BE2C (cell line): ENCODE measurements around the gene ATP1B2.

ENCODE experiments used
- DNase-seq: peaks from one replicate; pipeline ENCODE4 v3.0.0-alpha.2; 2020
- H3K27me3 ChIP-seq: fragments of 250-450 bp; sonication (Bioruptor Pico); 2 replicates; pipeline ENCODE4 v1.5.1; 2020; ENCODE audit warnings: mild to moderate bottlenecking
- H3K36me3 ChIP-seq: fragments of 250-450 bp; sonication (Bioruptor Pico); 2 replicates; pipeline ENCODE4 v1.5.1; 2020; ENCODE audit warnings: mild to moderate bottlenecking
- H3K4me1 ChIP-seq: fragments of 250-450 bp; sonication (Bioruptor Pico); 2 replicates; pipeline ENCODE4 v1.5.1; 2020
- H3K4me3 ChIP-seq: 2 replicates; pipeline ENCODE4 v1.5.1; 2011; ENCODE audit warnings: low read depth, low read length
- H3K9me3 ChIP-seq: fragments of 250-450 bp; sonication (Bioruptor Pico); 2 replicates; pipeline ENCODE4 v1.5.1; 2020
- CTCF ChIP-seq: IDR thresholded peaks from 2 replicates; pipeline ENCODE4 v1.5.1; 2012; ENCODE audit warnings: mild to moderate bottlenecking, low read depth, low read length

The ATP1B2 gene

DNA sequence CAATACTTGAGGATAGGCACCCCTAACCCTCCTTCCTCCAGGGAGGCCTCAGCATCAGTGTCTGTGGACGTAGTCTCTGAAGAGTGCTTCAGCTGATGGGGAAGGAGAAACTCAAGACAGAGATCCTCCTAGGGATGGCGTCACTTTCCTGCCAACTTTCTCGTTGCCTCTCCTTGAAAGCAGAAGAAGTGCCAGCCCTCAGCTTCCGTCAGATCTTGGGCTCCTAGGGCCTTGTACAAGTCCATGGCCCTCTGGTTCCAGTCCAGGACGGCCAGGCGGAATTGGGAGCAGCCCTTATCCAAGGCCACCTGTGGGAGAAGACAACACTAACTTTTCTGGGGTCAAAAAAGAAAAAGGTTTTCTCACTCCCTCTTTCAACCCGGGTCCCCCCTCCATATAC lies 24.4 kb upstream of the ATP1B2 start:
- H3K9me3 ChIP-seq, result no peaks in the 10 kb centered on the region
- H3K36me3 ChIP-seq, result no peaks in the 10 kb centered on the region
- no peaks in the 10 kb centered on the region for H3K27me3 ChIP-seq
- no peak for DNase-seq
- no peak overlapping the region for H3K4me3 ChIP-seq
- H3K4me1 ChIP-seq, result no peaks in the 10 kb centered on the region
- TF ChIP-seq CTCF, result no peak

DNA sequence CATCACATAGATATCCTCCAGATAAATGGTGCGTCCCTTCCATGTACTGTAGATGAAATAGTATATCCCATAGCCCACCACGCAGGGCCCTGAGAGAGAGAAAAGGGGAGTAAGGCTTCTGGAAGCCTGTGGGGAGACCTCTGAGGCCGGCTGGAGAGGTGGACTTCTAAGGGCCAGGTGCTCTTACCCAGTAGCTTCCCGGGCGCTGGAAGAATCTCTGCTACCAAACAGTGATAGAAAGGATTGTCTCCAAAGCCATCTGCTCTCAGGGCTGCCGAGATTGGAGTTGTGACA lies 23.8 kb upstream of the ATP1B2 start:
- DNase-seq, result no peak
- Histone ChIP-seq H3K27me3 (no peaks in the 10 kb centered on the region), H3K9me3 (no peaks in the 10 kb centered on the region), H3K36me3 (no peaks in the 10 kb centered on the region), H3K4me1 (no peaks in the 10 kb centered on the region), H3K4me3 (peak overlapping the region; percentile 66)
- no peak for TF ChIP-seq CTCF

GRCh38 chr17:7627250-7628121 lies 23.2 kb upstream of the ATP1B2 start, which contains the start of gene SAT2:
SAT2 (minus strand) TSS chr17:7627821; CDS start chr17:7627635, 186 bp downstream.
- no peak for TF ChIP-seq CTCF
- no peaks in the 10 kb centered on the region for H3K4me1 ChIP-seq
- no peaks in the 10 kb centered on the region for H3K9me3 ChIP-seq
- no peaks in the 10 kb centered on the region for H3K27me3 ChIP-seq
- H3K4me3 ChIP-seq, result peak within 1 kb of the TSS; percentile 66
- no peaks in the 10 kb centered on the region for H3K36me3 ChIP-seq
- DNase-seq, result peak; percentile 89

DNA sequence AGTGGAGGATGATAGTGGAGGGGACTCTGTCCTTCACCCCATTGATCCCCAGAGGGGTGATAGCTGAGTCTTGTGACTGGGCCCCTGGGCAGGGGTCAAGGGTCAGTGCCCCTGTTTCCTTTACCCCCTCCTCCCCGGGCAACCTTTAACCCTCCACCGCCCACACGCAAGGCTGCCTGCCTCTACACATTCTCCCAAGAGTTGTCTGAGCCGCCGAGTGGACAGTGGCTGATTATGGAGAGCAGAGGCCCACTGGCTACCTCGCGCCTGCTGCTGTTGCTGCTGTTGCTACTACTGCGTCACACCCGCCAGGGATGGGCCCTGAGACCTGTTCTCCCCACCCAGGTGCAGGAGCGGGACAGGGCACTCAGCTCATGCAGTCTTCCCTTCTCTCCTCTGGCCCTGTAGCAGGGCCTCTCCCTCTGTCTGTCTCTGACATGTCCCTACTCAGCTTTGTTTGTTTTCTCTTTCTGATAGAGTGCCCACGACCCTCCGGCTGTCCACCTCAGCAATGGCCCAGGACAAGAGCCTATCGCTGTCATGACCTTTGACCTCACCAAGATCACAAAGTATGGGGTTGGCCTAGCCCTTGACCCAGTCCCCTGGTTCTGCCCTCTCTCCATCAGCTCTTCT lies 20.7 kb upstream of the ATP1B2 start, which contains the start of gene SHBG:
TSS of gene SHBG (plus strand) at position 197 of the 633 bp plus-strand sequence. CDS start at position 235, 38 bp downstream.
- no peaks in the 10 kb centered on the region for H3K27me3 ChIP-seq
- H3K4me1 ChIP-seq, result no peaks in the 10 kb centered on the region
- no peak for DNase-seq
- no peaks in the 10 kb centered on the region for H3K36me3 ChIP-seq
- no peak for TF ChIP-seq CTCF
- no peaks in the 10 kb centered on the region for H3K9me3 ChIP-seq
- no peak within 1 kb of the TSS for H3K4me3 ChIP-seq

DNA sequence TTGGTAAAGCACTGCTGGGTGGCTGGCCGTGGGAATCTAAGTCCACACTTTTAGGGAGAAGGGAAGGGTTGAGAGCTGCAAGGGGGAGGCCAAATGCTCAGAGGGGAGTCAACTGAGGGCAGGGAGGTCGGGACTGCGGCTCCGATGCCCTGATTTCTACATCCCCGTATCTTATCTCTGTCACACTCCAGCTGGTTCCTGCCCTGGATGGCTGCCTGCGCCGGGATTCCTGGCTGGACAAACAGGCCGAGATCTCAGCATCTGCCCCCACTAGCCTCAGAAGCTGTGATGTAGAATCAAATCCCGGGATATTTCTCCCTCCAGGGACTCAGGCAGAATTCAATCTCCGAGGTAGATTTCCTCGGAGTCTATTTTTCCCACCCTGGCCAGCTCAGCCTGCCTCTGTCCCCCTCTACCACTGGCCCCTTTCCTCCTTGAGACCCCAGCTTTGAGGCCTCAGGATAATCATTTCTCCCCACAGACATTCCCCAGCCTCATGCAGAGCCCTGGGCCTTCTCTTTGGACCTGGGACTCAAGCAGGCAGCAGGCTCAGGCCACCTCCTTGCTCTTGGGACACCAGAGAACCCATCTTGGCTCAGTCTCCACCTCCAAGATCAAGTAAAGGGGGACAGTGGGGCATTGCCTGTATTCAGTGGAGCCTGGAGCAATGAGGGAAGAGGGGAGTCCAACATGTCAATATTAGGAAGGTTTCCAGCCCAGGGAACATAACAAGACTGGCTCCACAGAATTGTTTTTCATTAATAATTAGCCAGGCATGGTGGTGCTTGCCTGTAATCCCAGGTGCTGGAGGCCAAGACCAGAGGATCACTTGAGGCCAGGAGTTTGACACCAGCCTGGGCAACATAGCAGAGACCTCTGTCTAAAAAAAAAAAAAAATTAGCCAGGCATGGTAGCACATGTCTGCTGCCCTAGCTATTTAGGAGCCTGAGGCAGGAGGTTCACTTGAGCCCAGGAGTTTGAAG lies 19.0 kb upstream of the ATP1B2 start:
- H3K9me3 ChIP-seq, result no peaks in the 10 kb centered on the region
- TF ChIP-seq CTCF, result no peak
- no peaks in the 10 kb centered on the region for H3K27me3 ChIP-seq
- no peaks in the 10 kb centered on the region for H3K36me3 ChIP-seq
- peak; percentile 20 for DNase-seq
- H3K4me3 ChIP-seq, result no peak overlapping the region
- H3K4me1 ChIP-seq, result no peaks in the 10 kb centered on the region
